ENCODE results near the gene MYCBP. TPM values are rescaled to one million over a fixed set of nuclear protein-coding genes. Genes with fewer than 3 reads are reported as not detected.

The MYCBP gene
- total RNA-seq, 2 experiments from 2014 or later = 21.5 to 47.6 TPM

GRCh38 chr1:38817267-38818174 is 55.6 kb downstream of the MYCBP start:
- intact Hi-C loops (cut with micrococcal nuclease; ENCODE audit: unreplicated experiment) = no loop called here
- H2AFZ ChIP-seq (ENCODE audit: low read length) = no peak overlapping the region
- DNase-seq (ENCODE audit: low spot score) = no peak
- H3K9me2 ChIP-seq (ENCODE audit: insufficient read depth, low read length) = no peaks in the 10 kb centered on the region
- H3K9me3 ChIP-seq (ENCODE audit: low read length) = no peaks in the 10 kb centered on the region
- H4K20me1 ChIP-seq (ENCODE audit: insufficient read depth, low read length) = no peaks in the 10 kb centered on the region
- H3K27ac ChIP-seq (ENCODE audit: low read depth, low read length, poor library complexity, severe bottlenecking) = no peak overlapping the region
- POLR2A ChIA-PET = no interaction called here
- no peaks in the 10 kb centered on the region for H3K36me3 ChIP-seq (ENCODE audit: insufficient read depth, low read length)
- BruUV-seq (replicated peaks) = no TSS peak
- no peaks in the 10 kb centered on the region for H3K4me1 ChIP-seq (ENCODE audit: insufficient read depth, low read length, poor library complexity, severe bottlenecking)
- H3K4me3 ChIP-seq (ENCODE audit: low read depth, low read length, poor library complexity, severe bottlenecking) = no peak overlapping the region
- no peaks in the 10 kb centered on the region for H3K79me2 ChIP-seq (ENCODE audit: insufficient read depth, low read depth, low read length)
- no peak for TF ChIP-seq EZH2phosphoT487 (IDR thresholded peaks at IDR 0.05; ENCODE audit: borderline replicate concordance, low read depth, low read length)
- TF ChIP-seq CTCF (conservative IDR thresholded peaks at IDR 0.05; ENCODE audit: low read length) = no peak
- H3K4me2 ChIP-seq (ENCODE audit: low read length) = no peak overlapping the region
- CTCF ChIA-PET (ENCODE audit: unreplicated experiment) = no interaction called here

GRCh38 chr1:38815903-38816627 is 57.1 kb downstream of the MYCBP start:
- intact Hi-C loops (cut with micrococcal nuclease; ENCODE audit: unreplicated experiment) = no loop called here

GRCh38 chr1:38814984-38815464 is 58.1 kb downstream of the MYCBP start:
- H3K4me2 ChIP-seq (ENCODE audit: low read length) = no peak overlapping the region
- no peaks in the 10 kb centered on the region for H3K4me1 ChIP-seq (ENCODE audit: insufficient read depth, low read length, poor library complexity, severe bottlenecking)
- H3K79me2 ChIP-seq (ENCODE audit: insufficient read depth, low read depth, low read length) = no peaks in the 10 kb centered on the region
- TF ChIP-seq CTCF (conservative IDR thresholded peaks at IDR 0.05; ENCODE audit: low read length) (no peak), EZH2phosphoT487 (IDR thresholded peaks at IDR 0.05; ENCODE audit: borderline replicate concordance, low read depth, low read length) (no peak)
- no peaks in the 10 kb centered on the region for H3K9me2 ChIP-seq (ENCODE audit: insufficient read depth, low read length)
- no peak overlapping the region for H3K27ac ChIP-seq (ENCODE audit: low read depth, low read length, poor library complexity, severe bottlenecking)
- no peaks in the 10 kb centered on the region for H3K36me3 ChIP-seq (ENCODE audit: insufficient read depth, low read length)
- no peak for DNase-seq (ENCODE audit: low spot score)
- CTCF ChIA-PET (ENCODE audit: unreplicated experiment) = no interaction called here
- POLR2A ChIA-PET = no interaction called here
- intact Hi-C loops (cut with micrococcal nuclease; ENCODE audit: unreplicated experiment) = no loop called here
- BruUV-seq (replicated peaks) = no TSS peak
- no peaks in the 10 kb centered on the region for H3K9me3 ChIP-seq (ENCODE audit: low read length)
- H4K20me1 ChIP-seq (ENCODE audit: insufficient read depth, low read length) = no peaks in the 10 kb centered on the region
- H2AFZ ChIP-seq (ENCODE audit: low read length) = no peak overlapping the region
- no peak overlapping the region for H3K4me3 ChIP-seq (ENCODE audit: low read depth, low read length, poor library complexity, severe bottlenecking)

More at GRCh38 chr1:38815903-38816627, 57.1 kb downstream of the MYCBP start:
- Histone ChIP-seq H3K4me1 (ENCODE audit: insufficient read depth, low read length, poor library complexity, severe bottlenecking) (no peaks in the 10 kb centered on the region), H3K27ac (ENCODE audit: low read depth, low read length, poor library complexity, severe bottlenecking) (no peak overlapping the region), H3K79me2 (ENCODE audit: insufficient read depth, low read depth, low read length) (no peaks in the 10 kb centered on the region), H4K20me1 (ENCODE audit: insufficient read depth, low read length) (no peaks in the 10 kb centered on the region), H3K9me2 (ENCODE audit: insufficient read depth, low read length) (no peaks in the 10 kb centered on the region), H2AFZ (ENCODE audit: low read length) (no peak overlapping the region), H3K36me3 (ENCODE audit: insufficient read depth, low read length) (no peaks in the 10 kb centered on the region), H3K4me3 (ENCODE audit: low read depth, low read length, poor library complexity, severe bottlenecking) (no peak overlapping the region), H3K9me3 (ENCODE audit: low read length) (no peaks in the 10 kb centered on the region), H3K4me2 (ENCODE audit: low read length) (no peak overlapping the region)
- no TSS peak for BruUV-seq (replicated peaks)
- ChIA-PET CTCF (ENCODE audit: unreplicated experiment) (no interaction called here), POLR2A (no interaction called here)
- no peak for TF ChIP-seq EZH2phosphoT487 (IDR thresholded peaks at IDR 0.05; ENCODE audit: borderline replicate concordance, low read depth, low read length)
- no peak for DNase-seq (ENCODE audit: low spot score)

Measured in OCI-LY7 (cell line).